Karpas-422 (cell line): Measurements from ENCODE around the gene DDX10. TPM values are rescaled to one million over a fixed set of nuclear protein-coding genes. Genes with fewer than 3 reads are reported as not detected.
"Not testable (repeated sequence)": the region's sequence is repeated elsewhere in the genome, so short reads cannot be mapped to it uniquely, and the experiment has no call there.

Experiments
- DNase-seq: peaks from one replicate; pipeline ENCODE4 v3.0.0-alpha.2; 2015
- H2AFZ ChIP-seq: fragments of 200-600 bp; sonication (generic); 2 replicates; pipeline ENCODE4 v1.6.1; 2014; ENCODE audit warnings: antibody characterized with exemption, low read length, mixed read lengths
- H3K27ac ChIP-seq: fragments of 200-600 bp; sonication (generic); 2 replicates; pipeline ENCODE4 v1.5.1; 2014; ENCODE audit warnings: mild to moderate bottlenecking, low read length, moderate library complexity
- H3K27me3 ChIP-seq: fragments of 200-600 bp; sonication (generic); 2 replicates; pipeline ENCODE4 v1.6.1; 2014; ENCODE audit warnings: low read length, mixed read lengths
- H3K36me3 ChIP-seq: fragments of 200-600 bp; sonication (generic); 2 replicates; pipeline ENCODE4 v1.6.1; 2014; ENCODE audit warnings: low read length, mixed read lengths; ENCODE audit not compliant: insufficient read depth
- H3K4me1 ChIP-seq: fragments of 200-600 bp; sonication (generic); 2 replicates; pipeline ENCODE4 v1.6.1; 2014; ENCODE audit warnings: mild to moderate bottlenecking, low read length, mixed read lengths
- H3K4me2 ChIP-seq: fragments of 200-600 bp; sonication (generic); 2 replicates; pipeline ENCODE4 v1.6.1; 2014; ENCODE audit warnings: low read length, low read depth, mild to moderate bottlenecking; ENCODE audit not compliant: poor library complexity, severe bottlenecking
- H3K4me3 ChIP-seq: fragments of 200-600 bp; sonication (generic); 2 replicates; pipeline ENCODE4 v1.5.1; 2014; ENCODE audit warnings: mild to moderate bottlenecking, antibody characterized with exemption, low read length, mixed read lengths
- H3K79me2 ChIP-seq: fragments of 200-600 bp; sonication (generic); 2 replicates; pipeline ENCODE4 v1.6.1; 2014; ENCODE audit warnings: mild to moderate bottlenecking, low read length, mixed read lengths
- H3K9ac ChIP-seq: fragments of 200-600 bp; sonication (generic); 2 replicates; pipeline ENCODE4 v1.6.0; 2014; ENCODE audit warnings: low read length
- H3K9me2 ChIP-seq: fragments of 200-600 bp; sonication (generic), shearing (Covaris generic); replicated peaks from 2 replicates; pipeline ENCODE4 v1.6.0; 2014; ENCODE audit warnings: mild to moderate bottlenecking, low read length, moderate library complexity; ENCODE audit not compliant: insufficient read depth
- H3K9me3 ChIP-seq: fragments of 300-700, 200-600 bp; sonication (generic); 2 replicates; pipeline ENCODE4 v1.6.1; 2014; ENCODE audit warnings: low read length, mixed read lengths
- H4K20me1 ChIP-seq: fragments of 200-600 bp; sonication (generic); 2 replicates; pipeline ENCODE4 v1.6.1; 2014; ENCODE audit warnings: mild to moderate bottlenecking, antibody characterized with exemption, low read length, low read depth; ENCODE audit not compliant: insufficient read depth
- total RNA-seq: library from RNA; depleted of rRNA; stranded (reverse); fragments of >200 nt; shearing (Covaris generic); gene quantifications from 2 replicates; pipeline ENCODE4 v1.2.3, GENCODE V29; 2014; ENCODE audit warnings: low replicate concordance

The DDX10 gene
- total RNA-seq, 1 experiment from 2014 or later, result 103 TPM

- Histone ChIP-seq H3K4me2 (no peak overlapping the region), H3K4me3 (no peak overlapping the region), H2AFZ (no peak overlapping the region), H3K9me3 (no peaks in the 10 kb centered on the region), H3K36me3 (peaks cover 17% of the 10 kb centered on the region), H3K9me2 (no peaks in the 10 kb centered on the region), H3K79me2 (peaks cover 99% of the 10 kb centered on the region), H3K4me1 (peaks cover 55% of the 10 kb centered on the region), H3K27me3 (no peaks in the 10 kb centered on the region), H3K9ac (no peak overlapping the region), H4K20me1 (no peaks in the 10 kb centered on the region), H3K27ac (no peak overlapping the region)
- DNase-seq, result no peak
Measured at GRCh38 chr11:108732395-108732794, 67.5 kb downstream of the DDX10 start.

- peak overlapping the region; percentile 13 for H3K27ac ChIP-seq
- no peak overlapping the region for H2AFZ ChIP-seq
Measured at GRCh38 chr11:108733479-108734116, 68.7 kb downstream of the DDX10 start.

GRCh38 chr11:108734283-108734682, 69.4 kb downstream of the DDX10 start:
- no peak for DNase-seq
- no peaks in the 10 kb centered on the region for H3K27me3 ChIP-seq
- no peaks in the 10 kb centered on the region for H4K20me1 ChIP-seq
- H3K4me1 ChIP-seq, result peaks cover 44% of the 10 kb centered on the region
- peaks cover 29% of the 10 kb centered on the region for H3K36me3 ChIP-seq
- H3K9ac ChIP-seq, result no peak overlapping the region
- H3K79me2 ChIP-seq, result peaks cover 99% of the 10 kb centered on the region
- H3K27ac ChIP-seq, result no peak overlapping the region
- no peak overlapping the region for H3K4me3 ChIP-seq
- H3K9me2 ChIP-seq, result no peaks in the 10 kb centered on the region
- no peaks in the 10 kb centered on the region; the same call in 1 of the 2 replicates for H3K9me3 ChIP-seq
- no peak overlapping the region for H3K4me2 ChIP-seq
- no peak overlapping the region for H2AFZ ChIP-seq

More at GRCh38 chr11:108733479-108734116, 68.7 kb downstream of the DDX10 start:
- Histone ChIP-seq H3K4me3 (no peak overlapping the region), H4K20me1 (no peaks in the 10 kb centered on the region), H3K79me2 (peaks cover 99% of the 10 kb centered on the region), H3K9me2 (no peaks in the 10 kb centered on the region), H3K9ac (no peak overlapping the region), H3K9me3 (no peaks in the 10 kb centered on the region; the same call in 1 of the 2 replicates), H3K4me2 (peak overlapping the region; percentile 0), H3K36me3 (peaks cover 26% of the 10 kb centered on the region), H3K27me3 (no peaks in the 10 kb centered on the region), H3K4me1 (peaks cover 48% of the 10 kb centered on the region)
- peak; percentile 65 for DNase-seq

GRCh38 chr11:108734956-108735559, 70.2 kb downstream of the DDX10 start:
- Histone ChIP-seq H3K36me3 (peaks cover 35% of the 10 kb centered on the region), H3K9ac (no peak overlapping the region), H3K27me3 (no peaks in the 10 kb centered on the region), H3K79me2 (peaks cover 99% of the 10 kb centered on the region), H4K20me1 (no peaks in the 10 kb centered on the region), H3K27ac (no peak overlapping the region), H3K4me2 (peak overlapping the region; percentile 0), H3K9me2 (no peaks in the 10 kb centered on the region), H3K4me3 (no peak overlapping the region), H2AFZ (no peak overlapping the region), H3K4me1 (peaks cover 36% of the 10 kb centered on the region), H3K9me3 (peaks cover 6% of the 10 kb centered on the region)
- peak; percentile 92 for DNase-seq

GRCh38 chr11:108740132-108740531, 75.3 kb downstream of the DDX10 start:
- not testable (repeated sequence) for H3K4me1 ChIP-seq, H3K27ac ChIP-seq, H3K9ac ChIP-seq, H3K27me3 ChIP-seq, H3K4me2 ChIP-seq, DNase-seq, H3K9me2 ChIP-seq, H2AFZ ChIP-seq, H4K20me1 ChIP-seq, H3K4me3 ChIP-seq, H3K9me3 ChIP-seq
- peaks cover 37% of the 10 kb centered on the region for H3K36me3 ChIP-seq
- peaks cover 93% of the 10 kb centered on the region for H3K79me2 ChIP-seq

- H3K27ac ChIP-seq, result no peak overlapping the region
- H3K4me3 ChIP-seq, result no peak overlapping the region
- peaks cover 90% of the 10 kb centered on the region for H3K79me2 ChIP-seq
- H3K9me2 ChIP-seq, result no peaks in the 10 kb centered on the region
- H3K9me3 ChIP-seq, result peaks cover 8% of the 10 kb centered on the region
- H3K36me3 ChIP-seq, result peaks cover 16% of the 10 kb centered on the region
- peaks cover 6% of the 10 kb centered on the region; the same call in 1 of the 2 replicates for H3K4me1 ChIP-seq
- no peak overlapping the region for H3K4me2 ChIP-seq
- H4K20me1 ChIP-seq, result no peaks in the 10 kb centered on the region
- DNase-seq, result no peak
- H2AFZ ChIP-seq, result no peak overlapping the region
- H3K9ac ChIP-seq, result no peak overlapping the region
- no peaks in the 10 kb centered on the region for H3K27me3 ChIP-seq
Measured at GRCh38 chr11:108743851-108744250, 79.0 kb downstream of the DDX10 start.

- Histone ChIP-seq H2AFZ (no peak overlapping the region), H3K27me3 (no peaks in the 10 kb centered on the region), H3K79me2 (peaks cover 89% of the 10 kb centered on the region)
Measured at GRCh38 chr11:108748968-108749367, 84.1 kb downstream of the DDX10 start.

GRCh38 chr11:108751444-108751843, 86.6 kb downstream of the DDX10 start:
- peak overlapping the region; percentile 17 for H3K4me2 ChIP-seq
- H3K4me1 ChIP-seq, result peaks cover 70% of the 10 kb centered on the region
- peak overlapping the region; percentile 40 for H3K27ac ChIP-seq
- H3K4me3 ChIP-seq, result no peak overlapping the region
- H3K9me3 ChIP-seq, result no peaks in the 10 kb centered on the region
- H4K20me1 ChIP-seq, result no peaks in the 10 kb centered on the region
- H3K9me2 ChIP-seq, result no peaks in the 10 kb centered on the region
- H2AFZ ChIP-seq, result no peak overlapping the region
- peaks cover 92% of the 10 kb centered on the region for H3K79me2 ChIP-seq
- no peaks in the 10 kb centered on the region for H3K27me3 ChIP-seq
- peak overlapping the region; percentile 12; the same call in 1 of the 2 replicates for H3K9ac ChIP-seq
- peak; percentile 80 for DNase-seq
- H3K36me3 ChIP-seq, result no peaks in the 10 kb centered on the region; the same call in 1 of the 2 replicates

More at GRCh38 chr11:108748968-108749367, 84.1 kb downstream of the DDX10 start:
- Histone ChIP-seq H4K20me1 (no peaks in the 10 kb centered on the region), H3K36me3 (peaks cover 4% of the 10 kb centered on the region; the same call in 1 of the 2 replicates), H3K4me3 (no peak overlapping the region), H3K4me1 (peaks cover 45% of the 10 kb centered on the region), H3K9me3 (no peaks in the 10 kb centered on the region), H3K27ac (no peak overlapping the region), H3K9ac (no peak overlapping the region), H3K4me2 (no peak overlapping the region), H3K9me2 (no peaks in the 10 kb centered on the region)
- no peak for DNase-seq
